Left ventricle myocardium inferior (tissue), 1 donor: Measurements from ENCODE around the gene MXI1. TPM values are rescaled to one million over a fixed set of nuclear protein-coding genes. Genes with fewer than 3 reads are reported as not detected.

ENCODE experiments used
- DNase-seq: peaks from one replicate; pipeline ENCODE4 v3.0.0-alpha.2; 2020
- H3K27ac ChIP-seq: fragments of 200-600 bp; replicated peaks from 2 replicates; pipeline ENCODE4 v1.8.0; 2021
- H3K27me3 ChIP-seq: fragments of 200-600 bp; 2 replicates; pipeline ENCODE4 v1.8.0; 2021; ENCODE audit warnings: low read depth
- H3K36me3 ChIP-seq: fragments of 200-600 bp; 2 replicates; pipeline ENCODE4 v1.8.0; 2021
- H3K4me1 ChIP-seq: fragments of 200-600 bp; 2 replicates; pipeline ENCODE4 v1.8.0; 2021
- H3K4me3 ChIP-seq: fragments of 200-600 bp; 2 replicates; pipeline ENCODE4 v1.8.0; 2021; ENCODE audit warnings: mild to moderate bottlenecking, moderate library complexity
- H3K9me3 ChIP-seq: fragments of 200-600 bp; replicated peaks from 2 replicates; pipeline ENCODE4 v1.8.0; 2021
- intact Hi-C: fragments of 100-400 bp; cut with micrococcal nuclease; formaldehyde crosslinking; loops from one replicate; pipeline ENCODE4 v1.11.0; 2022
- total RNA-seq: library from RNA; stranded (reverse); fragmentation: NEBNext Ultra II Directional; extraction: Animal tissue kit (Norgen Biotek cat#: 25700); gene quantifications from one replicate; pipeline ENCODE4 v1.2.1, GENCODE V29; 2021
- TF ChIP-seq, protein P1 (sequence below): fragments of 200-600 bp; IDR thresholded peaks from 2 replicates; pipeline ENCODE4 v1.8.0; 2021; ENCODE audit warnings: antibody characterized with exemption, mild to moderate bottlenecking, borderline replicate concordance
- donor health status: DM: no; HTN: yes; CAD: no; lungs with severe emphysema.

The MXI1 gene
- total RNA-seq, 1 donor from 2014 or later, result 60.0 TPM

DNA sequence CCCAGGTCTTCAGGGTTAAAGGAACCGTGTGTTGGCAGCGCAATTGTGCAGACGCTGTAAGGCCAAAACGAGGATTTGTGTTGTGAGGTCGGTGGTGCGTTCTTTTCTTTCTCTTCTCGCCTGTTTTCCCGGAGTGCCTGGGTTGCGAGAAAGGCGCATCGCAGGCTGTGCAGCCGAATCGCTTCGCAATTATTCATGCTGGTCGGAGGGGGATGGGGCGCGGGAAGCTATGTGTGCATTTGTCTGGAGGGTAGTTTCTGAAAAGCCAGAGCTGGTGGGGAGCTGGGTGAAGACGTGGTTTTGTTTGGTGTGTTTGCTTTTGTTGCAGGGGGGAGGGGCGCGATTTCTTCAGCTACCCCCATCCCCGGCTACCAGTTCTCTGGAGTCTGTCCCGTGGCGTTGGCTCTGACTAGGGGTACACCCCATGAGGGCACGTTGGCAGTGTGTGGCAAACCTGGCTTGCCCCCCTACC lies 2.1 kb downstream of the MXI1 start:
- peaks cover 61% of the 10 kb centered on the region for H3K4me1 ChIP-seq
- H3K27ac ChIP-seq, result peak overlapping the region; percentile 96
- peak overlapping the region; percentile 78 for H3K4me3 ChIP-seq
- intact Hi-C loops, result loop anchor here (10.0 kb wide), 1 partner anchor 65 kb away; no protein-coding TSS in a partner anchor
- TF ChIP-seq, protein P1, sequence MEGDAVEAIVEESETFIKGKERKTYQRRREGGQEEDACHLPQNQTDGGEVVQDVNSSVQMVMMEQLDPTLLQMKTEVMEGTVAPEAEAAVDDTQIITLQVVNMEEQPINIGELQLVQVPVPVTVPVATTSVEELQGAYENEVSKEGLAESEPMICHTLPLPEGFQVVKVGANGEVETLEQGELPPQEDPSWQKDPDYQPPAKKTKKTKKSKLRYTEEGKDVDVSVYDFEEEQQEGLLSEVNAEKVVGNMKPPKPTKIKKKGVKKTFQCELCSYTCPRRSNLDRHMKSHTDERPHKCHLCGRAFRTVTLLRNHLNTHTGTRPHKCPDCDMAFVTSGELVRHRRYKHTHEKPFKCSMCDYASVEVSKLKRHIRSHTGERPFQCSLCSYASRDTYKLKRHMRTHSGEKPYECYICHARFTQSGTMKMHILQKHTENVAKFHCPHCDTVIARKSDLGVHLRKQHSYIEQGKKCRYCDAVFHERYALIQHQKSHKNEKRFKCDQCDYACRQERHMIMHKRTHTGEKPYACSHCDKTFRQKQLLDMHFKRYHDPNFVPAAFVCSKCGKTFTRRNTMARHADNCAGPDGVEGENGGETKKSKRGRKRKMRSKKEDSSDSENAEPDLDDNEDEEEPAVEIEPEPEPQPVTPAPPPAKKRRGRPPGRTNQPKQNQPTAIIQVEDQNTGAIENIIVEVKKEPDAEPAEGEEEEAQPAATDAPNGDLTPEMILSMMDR, result no peak
- H3K27me3 ChIP-seq, result no peaks in the 10 kb centered on the region
- H3K9me3 ChIP-seq, result no peaks in the 10 kb centered on the region
- peak; percentile 65 for DNase-seq
- H3K36me3 ChIP-seq, result no peaks in the 10 kb centered on the region

GRCh38 chr10:110209926-110210673 lies 2.7 kb downstream of the MXI1 start:
- peaks cover 68% of the 10 kb centered on the region for H3K4me1 ChIP-seq
- DNase-seq, result peak; percentile 64

GRCh38 chr10:110210674-110211464 lies 3.5 kb downstream of the MXI1 start:
- TF ChIP-seq, protein P1, result no peak

More at GRCh38 chr10:110209926-110210673, 2.7 kb downstream of the MXI1 start:
- Histone ChIP-seq H3K27me3 (no peaks in the 10 kb centered on the region), H3K9me3 (no peaks in the 10 kb centered on the region), H3K27ac (peak overlapping the region; percentile 96), H3K4me3 (peak overlapping the region; percentile 78), H3K36me3 (no peaks in the 10 kb centered on the region)
- intact Hi-C loops, result loop anchor here (10.0 kb wide), 1 partner anchor 65 kb away; no protein-coding TSS in a partner anchor
- TF ChIP-seq, protein P1, result no peak

DNA sequence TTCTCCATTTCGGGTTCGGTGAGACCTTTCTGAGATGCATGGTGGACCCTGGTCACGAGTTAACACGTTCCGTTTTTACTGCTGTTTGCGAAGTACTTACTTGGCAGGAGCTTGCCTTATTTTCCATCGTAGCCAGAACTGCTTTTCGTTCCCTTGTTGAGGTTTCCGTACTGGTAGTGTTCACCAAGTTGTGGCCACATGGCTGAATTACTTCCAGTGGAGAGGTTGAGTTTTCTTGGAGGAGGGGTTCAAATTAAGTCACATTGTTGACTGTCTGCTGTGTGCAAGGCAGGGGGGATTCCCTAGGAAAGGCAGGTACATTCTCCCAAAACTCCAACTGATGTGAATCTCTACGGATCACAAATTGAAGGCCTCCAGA lies 4.0 kb downstream of the MXI1 start:
- Histone ChIP-seq H3K27ac (peak overlapping the region; percentile 96), H3K4me1 (peaks cover 81% of the 10 kb centered on the region), H3K4me3 (peak overlapping the region; percentile 78), H3K36me3 (no peaks in the 10 kb centered on the region), H3K9me3 (no peaks in the 10 kb centered on the region), H3K27me3 (no peaks in the 10 kb centered on the region)
- intact Hi-C loops, result no loop called here
- TF ChIP-seq, protein P1, result no peak
- DNase-seq, result no peak

More at GRCh38 chr10:110210674-110211464, 3.5 kb downstream of the MXI1 start:
- H3K27ac ChIP-seq, result peak overlapping the region; percentile 96
- peaks cover 75% of the 10 kb centered on the region for H3K4me1 ChIP-seq
- intact Hi-C loops, result no loop called here
- no peaks in the 10 kb centered on the region for H3K36me3 ChIP-seq
- no peaks in the 10 kb centered on the region for H3K9me3 ChIP-seq
- no peaks in the 10 kb centered on the region for H3K27me3 ChIP-seq
- peak; percentile 96 for DNase-seq
- peak overlapping the region; percentile 78 for H3K4me3 ChIP-seq

DNA sequence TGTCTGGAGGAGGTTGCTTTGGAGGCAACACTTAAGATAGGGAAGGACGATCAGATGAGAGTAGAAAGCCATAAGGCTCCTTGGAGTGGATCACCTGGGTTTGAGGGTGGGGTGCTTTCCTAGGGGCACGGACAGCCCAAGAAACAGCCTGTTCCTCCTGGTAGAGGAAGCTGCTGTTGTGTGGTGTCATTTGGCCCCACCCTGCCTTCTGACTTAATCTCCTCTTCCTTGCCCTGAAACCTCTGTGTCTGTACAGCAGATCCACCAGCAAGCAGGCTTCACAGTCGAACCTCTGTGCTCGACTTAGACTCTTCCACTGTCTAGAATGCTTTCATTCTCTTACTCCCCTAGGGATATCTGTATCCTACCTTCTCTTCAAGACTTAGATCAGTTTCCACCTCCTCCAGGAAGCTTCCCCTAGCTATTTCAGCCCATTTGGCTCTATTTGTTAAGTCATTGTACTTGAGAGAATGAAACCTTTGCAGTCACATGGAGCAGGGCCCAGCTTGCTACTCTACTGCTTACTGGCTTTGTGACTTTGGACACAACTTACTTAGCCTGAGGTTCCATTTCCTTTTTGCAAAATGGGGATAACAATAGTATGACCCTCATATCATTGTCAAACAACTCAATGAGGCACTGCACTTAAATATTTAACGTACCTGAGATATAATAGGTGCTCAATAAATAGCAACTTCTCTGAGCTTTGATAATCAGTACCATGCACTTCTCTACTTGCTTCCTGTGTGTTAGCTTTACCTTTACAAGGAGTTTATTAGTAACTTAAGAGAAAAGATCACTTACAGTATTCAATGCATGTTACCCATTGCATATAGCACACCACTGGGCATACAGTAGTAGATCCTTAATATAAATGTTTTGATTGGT lies 5.0 kb downstream of the MXI1 start:
- peaks cover 84% of the 10 kb centered on the region for H3K4me1 ChIP-seq
- peak overlapping the region; percentile 96 for H3K27ac ChIP-seq
- H3K9me3 ChIP-seq, result no peaks in the 10 kb centered on the region
- TF ChIP-seq, protein P1, result no peak
- peak overlapping the region; percentile 78 for H3K4me3 ChIP-seq
- no peak for DNase-seq
- no peaks in the 10 kb centered on the region for H3K36me3 ChIP-seq
- intact Hi-C loops, result no loop called here
- no peaks in the 10 kb centered on the region for H3K27me3 ChIP-seq
